Measurements from ENCODE around the gene DHX40.

DNA sequence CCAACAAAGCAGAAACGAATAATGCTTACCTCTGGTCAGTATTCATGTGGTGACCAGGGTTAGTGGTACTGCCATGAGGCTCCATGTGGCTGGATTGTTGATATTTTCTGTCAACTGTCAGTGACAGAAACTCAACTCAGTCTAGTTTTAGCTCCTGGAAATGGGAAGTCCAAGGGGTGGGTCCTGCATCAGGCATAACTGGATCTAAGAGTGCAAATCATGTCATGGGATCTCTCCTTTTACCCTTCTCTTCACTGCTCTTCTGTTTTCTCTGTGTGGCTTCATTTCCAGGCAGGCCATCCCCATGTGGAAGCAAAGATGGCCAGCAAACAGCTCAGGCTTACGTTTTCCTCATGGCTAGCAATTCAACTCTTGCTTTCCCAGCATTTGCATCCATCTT, 39.0 kb upstream of the DHX40 start:
- TF ChIP-seq, protein P1, sequence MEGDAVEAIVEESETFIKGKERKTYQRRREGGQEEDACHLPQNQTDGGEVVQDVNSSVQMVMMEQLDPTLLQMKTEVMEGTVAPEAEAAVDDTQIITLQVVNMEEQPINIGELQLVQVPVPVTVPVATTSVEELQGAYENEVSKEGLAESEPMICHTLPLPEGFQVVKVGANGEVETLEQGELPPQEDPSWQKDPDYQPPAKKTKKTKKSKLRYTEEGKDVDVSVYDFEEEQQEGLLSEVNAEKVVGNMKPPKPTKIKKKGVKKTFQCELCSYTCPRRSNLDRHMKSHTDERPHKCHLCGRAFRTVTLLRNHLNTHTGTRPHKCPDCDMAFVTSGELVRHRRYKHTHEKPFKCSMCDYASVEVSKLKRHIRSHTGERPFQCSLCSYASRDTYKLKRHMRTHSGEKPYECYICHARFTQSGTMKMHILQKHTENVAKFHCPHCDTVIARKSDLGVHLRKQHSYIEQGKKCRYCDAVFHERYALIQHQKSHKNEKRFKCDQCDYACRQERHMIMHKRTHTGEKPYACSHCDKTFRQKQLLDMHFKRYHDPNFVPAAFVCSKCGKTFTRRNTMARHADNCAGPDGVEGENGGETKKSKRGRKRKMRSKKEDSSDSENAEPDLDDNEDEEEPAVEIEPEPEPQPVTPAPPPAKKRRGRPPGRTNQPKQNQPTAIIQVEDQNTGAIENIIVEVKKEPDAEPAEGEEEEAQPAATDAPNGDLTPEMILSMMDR (IDR thresholded peaks at IDR 0.05), result no peak
- TF ChIP-seq EP300 (IDR thresholded peaks at IDR 0.05) (no peak), POLR2A (IDR thresholded peaks at IDR 0.05; ENCODE audit: low read depth) (no peak)
